Inflammatory macrophage treated with lipopolysaccharide for 4 hours (primary cell): ENCODE results near the gene RAB7B.

Source experiments
- DNase-seq: peaks from one replicate; pipeline ENCODE4 v3.0.0-alpha.2; 2020

RAB7B gene

DNA sequence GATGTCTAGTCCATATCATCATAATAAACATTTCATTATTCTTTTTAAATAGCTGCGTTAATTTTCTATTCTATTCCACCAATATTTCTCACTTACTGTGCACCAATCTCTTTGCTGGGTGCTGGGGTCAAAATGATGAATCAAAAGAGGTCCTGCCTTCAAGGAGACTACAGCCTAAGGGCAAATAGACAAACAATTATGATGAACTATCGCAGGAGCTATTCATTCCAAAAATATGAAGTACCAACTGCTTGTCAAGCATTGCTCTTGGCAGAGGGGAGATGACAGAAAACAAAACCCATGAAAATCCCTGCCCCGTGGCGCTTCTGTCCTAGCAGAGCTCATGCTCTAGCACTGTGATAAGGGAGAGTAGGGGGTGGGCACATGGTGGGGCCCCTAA is 31.1 kb downstream of the RAB7B start:
- DNase-seq: no peak

DNA sequence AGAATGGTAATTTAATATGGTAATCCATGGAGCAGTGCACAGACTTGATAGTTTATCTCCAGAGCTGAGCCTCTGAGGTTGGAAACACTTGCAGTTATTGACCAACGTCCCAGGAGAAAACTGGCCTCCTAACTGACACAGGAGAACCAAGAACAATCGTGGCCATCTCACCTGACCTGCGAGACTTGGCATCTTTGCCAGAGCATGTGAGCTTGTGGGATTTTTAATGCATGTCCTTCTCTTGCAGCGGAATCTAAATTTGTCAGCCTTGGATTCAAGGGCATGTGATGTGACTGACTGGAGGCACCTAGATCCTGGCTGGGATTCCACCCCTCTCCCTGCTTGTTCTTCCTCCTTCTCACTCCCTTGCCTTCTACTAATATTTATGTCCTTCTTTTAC is 32.1 kb downstream of the RAB7B start:
- DNase-seq: no peak

DNA sequence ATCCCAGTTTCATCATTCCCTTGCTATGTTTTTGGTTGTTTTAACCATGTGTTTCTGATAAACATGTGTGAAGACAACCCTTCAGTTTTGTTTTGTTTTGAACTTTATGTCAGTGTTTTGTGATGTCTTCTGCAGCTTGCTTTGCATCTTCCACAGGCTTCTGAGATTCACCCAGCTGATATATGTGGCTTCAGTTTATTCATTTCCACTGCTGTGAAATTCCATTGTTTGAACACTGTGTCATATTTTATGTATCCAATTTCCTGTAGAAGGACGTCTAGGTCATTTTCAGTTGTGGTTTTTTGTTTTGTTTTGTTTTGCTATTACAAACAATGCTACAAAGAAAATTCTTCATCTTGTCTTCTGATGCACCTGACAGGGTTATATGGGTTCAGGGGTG is 32.7 kb downstream of the RAB7B start:
- DNase-seq: no peak

DNA sequence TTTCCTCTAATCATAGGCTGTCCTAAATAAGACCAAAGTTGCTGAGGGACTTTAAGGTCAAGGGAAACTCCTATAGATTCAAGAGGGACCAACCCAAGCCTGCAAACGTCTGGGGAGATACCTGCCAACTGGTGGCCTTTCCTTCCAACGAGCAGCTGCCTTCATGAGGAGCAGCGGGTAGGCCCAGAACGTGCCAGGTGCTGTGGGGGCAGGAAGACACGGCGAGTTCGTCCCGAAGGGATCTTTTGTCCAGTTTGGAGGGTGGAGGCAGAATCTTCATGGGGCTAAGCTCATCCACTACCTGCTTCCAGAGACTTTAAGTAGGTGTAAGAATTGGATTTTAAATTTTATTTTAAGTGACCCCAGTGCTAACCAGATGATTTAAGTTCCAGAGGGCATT is 34.0 kb downstream of the RAB7B start:
- DNase-seq: no peak

DNA sequence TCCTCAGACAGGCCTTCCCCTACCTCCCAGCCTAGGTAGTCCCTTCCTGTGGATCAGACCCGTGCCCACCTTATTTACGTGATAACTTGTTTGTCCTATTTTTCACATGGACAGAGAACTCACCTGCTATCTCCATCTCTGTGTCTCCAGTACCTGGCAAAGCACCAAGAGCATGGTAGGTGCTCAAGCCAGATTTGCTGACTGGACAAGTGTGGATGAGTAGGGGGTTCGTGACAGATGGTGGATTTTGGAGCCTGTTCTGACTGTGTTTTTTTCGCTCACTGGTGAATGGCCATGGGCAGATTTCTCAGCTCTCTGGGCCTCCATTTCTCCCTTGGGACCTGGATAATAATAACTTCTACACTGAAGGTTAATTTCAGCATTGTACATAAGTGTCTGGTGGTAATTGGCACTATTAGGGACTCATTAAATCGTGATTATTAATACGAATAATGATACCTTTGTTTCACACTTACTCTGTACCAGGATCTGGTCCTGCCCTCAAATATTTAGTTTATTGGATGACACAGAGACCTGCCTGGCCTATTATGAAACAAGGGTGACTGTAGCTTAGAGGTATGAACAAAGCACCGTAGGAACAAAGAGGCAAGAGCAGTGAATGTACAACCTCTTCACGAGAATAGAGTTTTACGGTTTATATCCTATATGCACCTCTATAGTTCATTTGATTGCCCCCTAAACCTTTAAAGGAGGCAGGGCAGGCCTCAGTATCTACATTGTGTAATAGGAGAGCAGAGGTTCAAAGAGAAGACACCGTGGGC is 35.5 kb downstream of the RAB7B start:
- DNase-seq: no peak

DNA sequence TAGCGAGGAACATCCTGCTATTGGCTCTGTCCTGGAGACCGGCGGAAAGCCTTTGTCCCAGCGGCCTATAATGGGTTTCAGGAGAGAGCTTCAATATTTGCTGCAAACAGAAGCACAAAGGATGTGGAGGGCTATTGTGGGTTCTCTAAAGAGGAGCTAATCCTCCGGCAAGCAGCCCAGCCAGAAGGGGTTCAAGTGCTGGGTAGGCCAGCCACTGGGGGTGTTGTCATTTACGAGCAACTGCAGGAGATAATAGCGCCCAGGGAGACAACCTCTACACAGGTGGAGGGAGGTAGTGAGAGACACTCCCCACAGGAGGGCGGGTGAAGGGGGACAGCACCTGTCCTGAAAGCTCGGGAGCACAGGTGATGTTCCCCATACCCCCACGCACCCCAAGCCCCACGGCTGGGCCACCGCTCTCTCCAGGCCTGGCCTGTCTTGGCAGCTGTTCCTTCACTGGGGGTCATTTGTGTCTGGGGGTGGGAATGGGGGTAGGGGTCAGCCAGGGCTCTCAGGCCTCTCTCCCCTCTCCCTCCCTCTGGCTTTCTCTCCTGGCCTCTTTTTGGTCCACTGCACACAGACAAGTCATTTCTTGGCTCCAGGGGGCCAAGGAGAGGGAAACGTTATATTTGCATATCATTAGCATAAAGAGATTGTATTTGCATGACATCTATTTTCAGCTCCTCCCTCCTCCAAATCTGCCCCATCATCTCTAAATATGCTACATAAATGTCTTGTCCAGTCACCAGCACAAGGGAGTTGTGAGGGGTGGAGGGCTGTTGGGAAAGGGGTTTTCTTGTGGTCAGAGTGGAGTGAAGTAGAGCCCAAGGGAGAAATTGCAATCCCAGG is 37.9 kb downstream of the RAB7B start:
- DNase-seq: no peak

DNA sequence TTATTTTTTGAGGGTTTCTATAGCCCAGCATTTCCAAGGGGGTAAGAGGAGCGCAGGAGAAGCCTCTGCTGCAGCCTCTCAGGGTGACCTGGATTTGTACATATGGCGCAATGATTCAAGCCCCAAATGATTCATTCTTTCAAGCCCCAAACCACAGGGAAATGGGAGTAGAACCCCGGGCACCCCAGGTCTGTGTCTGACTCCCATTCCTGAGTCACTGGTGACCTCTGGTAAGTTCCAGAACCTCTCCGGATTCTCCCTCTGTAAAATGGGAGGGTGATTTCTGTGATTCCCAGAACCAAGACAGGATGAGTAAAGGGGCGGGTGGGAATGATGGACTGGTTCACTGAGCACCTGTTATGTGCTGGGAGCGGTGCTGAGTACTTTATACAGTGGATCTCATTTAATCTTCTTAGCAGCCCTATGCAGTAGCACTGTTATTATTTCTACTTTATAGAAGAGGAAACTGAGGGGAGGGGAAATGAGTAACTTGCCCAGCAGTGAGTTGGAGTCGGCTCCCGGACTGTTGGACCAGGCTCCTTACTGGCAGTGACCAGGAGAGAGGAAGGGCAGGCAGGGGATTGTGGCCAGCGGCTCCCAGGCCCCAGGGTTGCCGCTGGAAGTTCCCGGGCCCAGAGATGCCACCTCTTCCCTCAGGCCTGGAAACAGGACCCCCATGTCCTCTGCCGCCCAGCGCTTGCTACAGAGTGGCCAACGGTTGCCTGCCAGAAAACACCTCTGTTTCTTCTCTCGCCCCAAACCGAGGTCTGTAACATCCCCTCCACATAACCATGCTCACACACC is 39.6 kb downstream of the RAB7B start:
- DNase-seq: peak; percentile 37

DNA sequence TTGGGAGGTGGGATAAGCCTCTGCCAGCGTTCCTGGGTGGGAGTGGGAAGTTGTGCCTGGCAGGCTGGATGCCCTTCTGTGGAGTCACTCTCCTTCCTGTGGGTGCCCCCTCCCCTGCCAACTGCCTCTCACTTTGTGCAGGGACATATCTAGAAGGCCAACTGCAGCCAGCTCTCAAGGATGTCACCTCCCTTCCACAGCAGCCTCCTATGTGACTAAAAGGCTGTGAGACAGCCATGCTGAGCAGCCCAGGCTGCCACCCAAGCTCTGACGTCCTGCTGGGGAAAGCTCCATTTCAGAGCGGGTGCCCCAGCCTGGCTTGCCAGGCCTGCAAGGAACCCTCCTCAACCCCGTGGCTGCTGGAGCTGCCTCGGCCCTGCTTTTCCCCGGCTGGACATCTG is 40.4 kb downstream of the RAB7B start:
- no peak for DNase-seq

DNA sequence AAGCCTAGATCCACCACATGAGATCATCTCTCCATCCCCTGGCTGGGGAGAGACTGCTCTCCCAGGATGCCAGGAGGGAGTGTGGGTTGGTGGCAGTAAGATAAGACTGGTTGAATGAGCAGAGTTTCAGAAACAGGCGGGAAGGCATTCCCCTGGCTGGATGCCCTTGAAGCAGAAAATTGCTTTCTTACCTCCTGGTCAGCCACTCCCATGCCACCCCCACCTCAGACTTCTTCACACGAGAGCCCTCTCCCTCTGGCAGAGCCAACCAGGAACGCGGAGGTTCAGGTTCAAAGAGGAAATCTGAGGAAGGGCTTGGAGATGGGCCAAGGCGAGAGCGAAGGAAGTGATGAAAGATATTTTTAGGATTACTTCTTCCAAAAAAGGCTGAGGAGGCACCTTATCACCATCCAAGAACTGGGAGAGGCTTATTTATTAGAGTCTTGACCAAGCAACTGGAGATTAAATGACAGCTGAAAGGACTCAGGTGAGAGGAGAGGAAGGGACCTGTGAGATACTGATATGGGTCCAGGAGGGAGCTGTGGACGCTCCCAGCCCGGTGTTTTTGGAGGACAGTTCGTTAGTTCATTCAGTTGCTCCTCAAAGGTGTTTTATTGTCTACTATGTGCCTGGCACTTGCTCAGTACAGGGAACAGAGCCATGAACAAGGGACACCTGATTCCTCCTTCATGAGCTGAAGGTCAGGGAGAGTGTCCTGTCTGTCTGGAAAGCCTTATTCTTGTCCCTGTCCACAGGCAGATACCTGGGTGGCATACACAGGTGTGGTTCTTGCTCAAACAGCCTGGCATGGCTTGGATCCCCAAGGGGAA is 41.0 kb downstream of the RAB7B start:
- DNase-seq: no peak

DNA sequence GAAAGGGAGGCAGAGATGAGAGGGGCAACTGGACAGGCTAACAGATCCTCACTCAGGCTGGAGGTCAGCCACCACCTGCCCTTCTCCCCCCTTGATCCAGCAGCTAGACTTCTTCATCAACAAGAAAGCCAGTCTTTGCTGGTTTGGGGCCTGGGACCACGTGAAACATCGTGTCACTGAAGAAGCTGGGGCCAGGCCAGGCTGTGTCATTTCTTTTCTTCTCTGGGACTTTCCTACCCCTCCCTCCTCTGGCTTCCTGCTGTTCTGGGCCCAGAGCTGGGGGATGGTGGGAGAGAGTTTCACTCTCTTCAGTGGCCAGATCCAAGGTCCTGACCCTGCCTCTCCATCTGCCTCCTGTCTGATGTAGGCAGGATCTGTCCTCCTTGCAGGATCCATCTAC is 41.8 kb downstream of the RAB7B start:
- DNase-seq: peak; percentile 46

DNA sequence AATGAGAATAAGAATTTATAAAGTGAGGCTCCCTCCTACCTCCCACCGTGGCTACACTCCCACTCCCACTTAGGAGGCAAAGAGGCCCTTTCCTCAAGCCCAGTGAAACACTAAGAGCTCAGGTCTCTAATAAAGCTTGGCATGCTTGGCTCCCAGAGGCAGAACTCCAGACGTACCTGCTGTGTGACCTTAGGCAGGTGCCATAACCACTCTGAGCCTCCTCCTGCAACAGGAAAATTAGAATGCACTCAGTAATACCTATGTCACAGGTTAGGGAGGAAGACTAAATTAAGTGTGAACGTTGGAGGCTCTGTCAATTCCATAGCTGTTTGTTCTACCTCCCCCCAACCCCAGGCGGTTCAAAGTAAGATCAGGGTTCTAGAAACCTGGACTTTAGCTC is 43.4 kb downstream of the RAB7B start:
- no peak for DNase-seq

DNA sequence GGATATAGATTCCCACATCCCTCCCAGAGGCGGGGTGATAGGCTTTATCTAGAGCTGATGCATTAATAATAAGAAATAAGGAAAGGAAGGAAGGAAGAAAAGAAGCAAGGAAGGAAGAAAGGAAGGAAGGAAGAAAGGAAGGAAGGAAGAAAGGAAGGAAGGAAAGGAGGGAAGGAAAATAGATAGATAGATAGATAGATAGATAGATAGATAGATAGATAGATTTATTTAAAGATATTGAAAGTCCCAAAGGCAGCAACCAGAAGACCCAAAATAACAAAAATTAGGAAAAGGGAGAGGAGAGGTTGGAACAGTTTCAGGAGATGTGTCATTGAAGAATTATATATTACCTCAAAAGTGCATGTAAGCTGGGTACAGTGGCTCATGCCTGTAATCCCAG is 47.7 kb downstream of the RAB7B start:
- no peak for DNase-seq

DNA sequence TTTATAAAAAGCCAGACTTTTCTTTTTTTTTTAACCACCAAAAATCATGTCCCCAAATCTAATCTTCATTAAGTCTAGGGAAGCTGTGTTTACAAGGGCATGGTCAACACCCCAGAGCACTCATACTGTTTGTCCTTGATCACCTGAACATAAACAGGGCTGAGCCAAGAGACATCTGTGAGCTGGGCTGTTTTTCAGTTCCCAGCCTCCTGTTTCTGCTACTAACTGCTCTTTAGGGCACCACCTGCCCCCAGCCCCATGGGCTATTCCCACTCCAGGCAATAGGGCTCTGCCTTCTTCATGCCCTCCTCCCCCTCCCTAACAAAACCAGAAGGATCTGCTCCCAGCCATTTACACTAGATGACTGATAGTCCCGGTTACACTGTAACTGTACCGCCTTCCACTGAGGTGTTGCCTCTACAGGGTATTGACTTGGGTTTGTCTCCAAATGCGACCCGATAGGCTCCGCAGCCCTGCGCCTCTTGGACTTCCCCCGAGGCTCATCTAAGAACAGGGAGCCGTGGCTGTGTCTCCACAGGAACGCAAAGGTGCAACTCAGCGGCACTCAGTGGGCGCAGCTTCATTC is 48.3 kb downstream of the RAB7B start:
- no peak for DNase-seq

DNA sequence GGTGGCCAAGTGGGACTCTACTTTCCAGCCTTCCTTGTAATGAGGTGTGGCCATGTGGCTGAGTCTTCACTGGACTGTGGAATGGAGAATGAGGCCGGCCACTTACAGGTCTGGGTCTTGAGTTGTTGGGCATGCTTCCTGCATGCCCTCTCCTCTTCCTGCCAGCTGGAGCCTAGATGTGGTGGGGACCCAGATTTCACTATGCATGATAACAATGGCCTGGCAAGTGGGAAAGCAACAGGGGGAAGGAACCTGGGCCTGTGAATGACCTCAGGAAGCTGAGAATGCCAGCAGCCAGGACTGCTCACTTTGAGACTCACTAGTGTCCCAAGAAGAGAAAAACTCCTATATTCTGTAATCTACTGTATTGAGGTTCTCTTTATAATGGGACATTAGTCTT is 51.4 kb downstream of the RAB7B start:
- DNase-seq: no peak

DNA sequence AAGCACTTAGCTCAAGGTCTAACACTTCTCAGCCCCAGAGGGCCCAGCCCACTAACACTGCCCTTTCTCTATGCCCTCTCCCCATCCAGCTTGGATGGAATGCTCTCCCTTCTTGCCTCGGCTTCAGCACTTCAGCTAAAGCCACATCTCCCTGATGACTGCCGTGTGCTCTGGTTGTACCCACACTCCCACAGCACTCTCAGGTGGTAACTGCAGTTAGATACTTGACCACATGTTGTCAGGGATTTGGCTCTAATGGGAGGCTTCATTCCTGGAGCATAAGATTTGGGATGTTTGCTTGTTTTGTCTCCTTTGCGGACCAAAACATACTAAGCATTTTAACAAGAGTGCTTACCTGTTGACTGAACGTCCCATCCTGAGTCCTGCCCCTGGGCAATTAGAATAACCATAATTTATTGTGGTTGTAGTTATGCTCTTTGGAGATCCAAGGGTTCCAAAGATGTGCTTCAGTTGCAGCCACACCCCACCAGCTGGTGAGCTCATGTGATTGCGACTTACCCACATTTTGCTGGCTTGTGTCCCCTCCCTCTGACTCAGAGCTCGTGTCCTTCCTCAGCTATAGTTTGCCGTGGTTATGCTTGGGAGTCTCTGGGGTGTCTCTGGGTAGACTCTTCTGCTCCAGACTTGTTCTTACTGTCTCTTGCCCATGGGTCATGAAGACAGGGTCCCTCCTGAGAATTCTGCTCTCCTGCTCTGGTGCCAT is 52.2 kb downstream of the RAB7B start:
- DNase-seq: peak; percentile 76

DNA sequence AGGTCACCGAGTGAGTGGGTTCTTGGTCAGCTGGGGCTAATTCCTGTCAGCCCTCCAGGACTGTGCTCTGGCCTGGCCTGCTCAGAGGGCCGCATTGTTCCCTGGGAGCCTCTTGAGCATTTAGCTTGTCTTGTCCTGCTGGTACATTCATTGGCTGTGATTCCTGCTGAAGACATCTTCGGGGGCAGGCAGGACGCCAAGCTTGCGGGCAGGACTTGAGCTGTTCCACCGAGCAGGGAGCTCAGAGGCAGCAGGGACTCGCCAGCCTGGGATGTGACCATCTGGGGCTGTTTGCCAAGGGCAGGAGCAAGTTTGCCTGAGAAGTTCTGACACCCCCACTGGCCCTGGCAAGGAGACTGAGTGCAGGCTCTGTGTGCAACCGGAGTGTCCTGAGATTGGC is 52.9 kb downstream of the RAB7B start:
- no peak for DNase-seq

DNA sequence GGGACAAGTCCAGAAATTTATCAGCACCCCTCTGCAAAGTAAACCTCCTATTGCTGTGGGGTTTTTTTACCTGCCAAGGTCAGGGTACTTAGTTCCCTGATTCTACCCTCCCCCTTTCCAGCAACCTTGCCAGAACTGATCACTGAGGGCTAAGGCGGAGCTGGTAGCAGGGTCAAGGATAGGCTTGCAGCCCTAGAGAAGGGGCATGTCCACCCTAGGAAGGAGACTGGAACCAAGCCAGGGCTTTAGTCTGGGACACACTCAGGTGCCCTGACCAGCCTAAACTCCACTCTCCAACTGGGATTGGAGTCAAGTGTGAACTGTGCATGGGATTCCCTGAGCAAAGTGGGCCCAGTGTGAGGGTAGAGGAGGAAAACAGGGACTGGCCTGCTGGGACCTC is 53.4 kb downstream of the RAB7B start:
- DNase-seq: no peak

DNA sequence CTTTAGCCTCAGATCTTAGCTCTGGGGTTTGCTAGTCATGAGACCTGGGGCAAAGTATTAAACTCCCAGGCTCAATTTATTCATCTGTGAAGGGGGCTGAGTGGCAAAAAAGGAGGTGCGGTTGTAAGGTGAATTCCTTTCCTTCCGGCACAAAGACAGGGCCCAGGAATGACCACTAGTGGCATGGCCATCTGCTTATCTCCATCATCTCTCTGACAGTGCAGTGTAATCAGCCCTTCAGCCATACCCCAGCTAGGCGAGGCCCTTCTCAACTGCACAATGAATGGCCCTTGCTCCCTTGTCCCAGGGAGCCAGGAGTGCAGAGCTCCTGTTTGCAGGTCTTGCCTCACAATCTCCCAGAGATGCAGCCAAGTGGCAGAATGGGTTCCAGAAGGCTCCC is 54.3 kb downstream of the RAB7B start:
- no peak for DNase-seq

DNA sequence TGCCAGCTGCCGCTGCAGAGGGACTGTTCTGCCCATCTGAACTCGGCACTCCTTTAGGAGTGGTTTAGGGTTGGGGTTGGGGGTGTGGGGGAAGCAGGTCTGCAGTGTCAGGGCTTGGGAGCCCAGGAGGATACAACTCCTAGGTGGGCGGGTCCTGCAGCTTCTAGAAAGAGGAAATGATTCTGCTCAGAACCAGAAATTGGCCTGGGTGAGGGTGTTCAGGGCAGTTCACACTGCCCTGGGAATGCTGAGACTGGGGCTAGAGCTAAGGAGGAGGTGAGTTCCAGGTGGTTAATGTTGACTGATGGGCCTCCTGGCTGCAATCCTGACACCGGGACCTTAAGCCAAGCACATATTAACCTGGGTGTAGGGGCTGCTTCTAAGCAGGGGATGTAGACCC is 55.2 kb downstream of the RAB7B start:
- peak; percentile 68 for DNase-seq

DNA sequence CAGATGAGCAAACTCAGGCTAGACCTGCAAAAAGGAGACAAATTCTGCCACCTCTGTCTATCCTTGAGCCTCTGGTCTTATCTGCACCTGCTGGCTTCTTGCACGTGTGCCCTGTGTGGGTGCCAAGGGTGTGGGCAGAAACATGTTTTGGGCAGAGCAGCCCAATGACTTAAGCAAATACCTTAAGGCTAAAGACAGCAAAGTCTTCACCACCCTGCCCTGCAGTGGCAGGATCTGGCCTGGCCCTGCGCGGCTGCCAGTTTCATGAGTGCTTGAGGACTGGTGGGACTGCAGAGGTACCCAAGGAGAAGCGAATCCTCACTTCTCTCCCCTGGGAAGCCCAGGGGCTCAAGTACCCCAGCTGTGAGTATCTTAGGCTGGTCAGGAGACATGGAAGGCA is 56.2 kb downstream of the RAB7B start:
- DNase-seq: no peak

DNA sequence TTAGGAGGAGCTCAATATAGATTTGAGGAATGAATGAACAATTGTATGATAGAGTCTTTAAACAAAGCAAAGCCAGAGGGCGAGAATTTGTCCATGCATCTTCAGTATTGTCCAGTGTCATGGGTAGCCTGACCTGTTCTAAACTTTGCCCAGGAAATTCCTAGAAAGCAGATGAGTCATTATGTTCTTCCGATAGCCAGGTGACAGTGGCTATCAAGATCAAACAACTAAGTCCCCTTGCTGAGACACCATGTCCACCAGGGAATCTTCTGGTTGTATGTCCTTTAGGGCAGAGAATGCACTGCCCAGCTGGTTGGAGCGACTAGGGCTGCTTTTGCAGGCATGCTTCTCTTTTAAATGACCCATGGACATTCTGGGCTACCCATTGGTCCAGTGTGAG is 58.1 kb downstream of the RAB7B start:
- no peak for DNase-seq

DNA sequence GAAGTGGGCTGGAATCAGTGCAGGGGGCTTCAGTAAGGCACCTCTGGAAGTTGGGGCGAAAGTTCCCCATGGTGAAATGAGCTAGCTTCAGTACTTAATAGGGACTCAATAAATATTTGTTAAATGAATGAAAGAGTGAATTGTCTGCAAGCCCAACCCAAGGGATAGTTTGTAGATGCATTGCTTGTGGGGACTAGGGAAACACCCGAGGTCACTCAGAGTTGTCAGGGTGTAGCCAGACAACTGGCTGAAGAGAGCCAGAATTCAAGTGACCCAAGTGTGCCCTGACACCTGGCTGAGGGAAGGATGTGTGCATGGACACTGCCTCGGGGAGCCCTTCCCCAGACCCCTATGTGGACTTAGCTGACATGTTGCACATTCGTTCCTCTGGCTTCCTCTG is 58.7 kb downstream of the RAB7B start:
- no peak for DNase-seq
